ENCODE measurements around the gene MBD3L4.
"Not testable (repeated sequence)": the region's sequence is repeated elsewhere in the genome, so short reads cannot be mapped to it uniquely, and the experiment has no call there.

Gene MBD3L4

GRCh38 chr19:7040079-7040478, at the start of gene MBD3L4:
MBD3L4 (minus strand) TSS chr19:7040179; CDS start chr19:7040144, 35 bp downstream.
- intact Hi-C loops (cut with DNase I); DNase-seq: not testable (repeated sequence)

- intact Hi-C loops (cut with DNase I), result no loop called here
- DNase-seq, result no peak
Observed at GRCh38 chr19:7088999-7089398, 49.0 kb upstream of the MBD3L4 start.

- DNase-seq, result peak in 2 of 42 donors; percentile 14 to 31
- intact Hi-C loops (cut with DNase I), result no loop called here
Observed at GRCh38 chr19:7083076-7083956, 43.3 kb upstream of the MBD3L4 start.

GRCh38 chr19:7078008-7078407, 38.0 kb upstream of the MBD3L4 start:
- DNase-seq, result peak in 2 of 42 donors; percentile 14 to 22
- intact Hi-C loops (cut with DNase I), result no loop called here

- no peak for DNase-seq
- intact Hi-C loops (cut with DNase I), result no loop called here
Observed at GRCh38 chr19:7076151-7076550, 36.2 kb upstream of the MBD3L4 start.

- peak in 1 of 42 donors; percentile 13 for DNase-seq
- intact Hi-C loops (cut with DNase I), result no loop called here
Observed at GRCh38 chr19:7074705-7075282, 34.8 kb upstream of the MBD3L4 start.

GRCh38 chr19:7072541-7072940, 32.6 kb upstream of the MBD3L4 start:
- intact Hi-C loops (cut with DNase I), result no loop called here
- peak in 2 of 42 donors; percentile 20 to 25 for DNase-seq

- DNase-seq, result peak in 3 of 42 donors; percentile 6 to 14 (median 9)
- intact Hi-C loops (cut with DNase I), result no loop called here
Observed at GRCh38 chr19:7069904-7070226, 29.9 kb upstream of the MBD3L4 start.

GRCh38 chr19:7069042-7069903, 29.3 kb upstream of the MBD3L4 start, which contains the start of gene ZNF557:
ZNF557 (plus strand) TSS chr19:7069703; CDS start chr19:7075075, 5,372 bp downstream.
- intact Hi-C loops (cut with DNase I), result no loop called here
- DNase-seq, result peak; percentile 94 to 99 (median 98)

GRCh38 chr19:7068599-7068998, 28.6 kb upstream of the MBD3L4 start:
- peak in 2 of 42 donors; percentile 31 to 34 for DNase-seq
- intact Hi-C loops (cut with DNase I), result no loop called here

- no peak for DNase-seq
- intact Hi-C loops (cut with DNase I), result no loop called here
Observed at GRCh38 chr19:7067716-7068115, 27.7 kb upstream of the MBD3L4 start.

GRCh38 chr19:7067122-7067521, 27.1 kb upstream of the MBD3L4 start:
- intact Hi-C loops (cut with DNase I), result not testable (repeated sequence)
- peak in 8 of 42 donors; percentile 4 to 47 (median 14) for DNase-seq

GRCh38 chr19:7063764-7064418, 23.9 kb upstream of the MBD3L4 start:
- intact Hi-C loops (cut with DNase I), result no loop called here
- peak in 2 of 42 donors; percentile 17 to 27 for DNase-seq

- DNase-seq, result peak in 1 of 42 donors; percentile 0
- intact Hi-C loops (cut with DNase I), result no loop called here
Observed at GRCh38 chr19:7063339-7063738, 23.4 kb upstream of the MBD3L4 start.

- DNase-seq; intact Hi-C loops (cut with DNase I): not testable (repeated sequence)
Observed at GRCh38 chr19:7059977-7060376, 20.0 kb upstream of the MBD3L4 start.

- DNase-seq; intact Hi-C loops (cut with DNase I): not testable (repeated sequence)
Observed at GRCh38 chr19:7058576-7058975, 18.6 kb upstream of the MBD3L4 start, which contains the start of gene MBD3L3. MBD3L3 (minus strand) TSS chr19:7058676; CDS start chr19:7058605, 71 bp downstream.

GRCh38 chr19:7056371-7056770, 16.4 kb upstream of the MBD3L4 start:
- DNase-seq; intact Hi-C loops (cut with DNase I): not testable (repeated sequence)

GRCh38 chr19:7055679-7056078, 15.7 kb upstream of the MBD3L4 start:
- intact Hi-C loops (cut with DNase I), result not testable (repeated sequence)
- DNase-seq, result peak in 1 of 42 donors; percentile 7
